Measurements from ENCODE around the gene RNF212.
A peak's percentile ranks its signal among the peaks of the same experiment; 100 is the strongest.

RNF212 gene

DNA sequence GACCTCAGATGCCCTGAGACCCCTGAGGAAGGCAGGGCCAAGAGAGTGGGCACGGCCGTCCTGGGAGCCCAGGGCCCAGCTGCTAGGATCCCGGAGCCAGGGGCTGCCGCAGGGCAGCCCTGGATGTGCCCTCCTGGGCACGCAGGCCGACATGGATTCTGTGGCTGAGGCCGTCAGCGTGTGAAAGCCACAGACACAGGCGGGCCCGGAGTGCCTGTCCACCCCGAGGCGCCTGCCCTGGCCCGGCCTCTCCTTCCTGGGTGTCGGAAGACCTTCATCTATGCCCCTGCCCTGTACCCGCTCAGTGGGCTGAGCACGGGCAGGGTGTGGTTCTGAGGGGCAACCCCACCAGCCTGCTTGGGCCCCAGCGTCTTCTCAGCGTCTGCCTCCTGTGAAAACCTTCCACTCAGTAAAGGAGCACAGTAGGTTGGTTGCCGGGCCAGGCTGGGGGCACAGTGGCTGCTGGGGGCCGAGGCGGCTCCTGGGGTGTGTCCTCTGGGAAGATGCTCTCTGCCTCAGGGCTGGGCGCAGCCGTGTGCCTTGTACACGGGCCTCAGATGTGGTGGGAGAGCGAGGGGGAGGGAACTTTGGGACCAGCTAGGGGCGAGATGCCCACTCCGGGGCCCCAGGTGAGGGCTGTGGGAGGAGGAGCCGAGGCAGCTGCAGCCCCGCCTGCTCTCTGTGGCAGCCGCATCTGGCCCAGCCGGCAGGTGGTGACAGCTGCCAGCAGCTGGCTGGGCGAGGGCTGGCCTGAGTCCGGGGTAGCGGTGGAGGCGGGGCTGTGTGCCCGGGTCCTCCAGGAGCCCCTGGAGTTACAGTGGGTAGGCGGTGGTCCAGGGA is 81.2 kb downstream of the RNF212 start:
- DNase-seq: peak; percentile 80

DNA sequence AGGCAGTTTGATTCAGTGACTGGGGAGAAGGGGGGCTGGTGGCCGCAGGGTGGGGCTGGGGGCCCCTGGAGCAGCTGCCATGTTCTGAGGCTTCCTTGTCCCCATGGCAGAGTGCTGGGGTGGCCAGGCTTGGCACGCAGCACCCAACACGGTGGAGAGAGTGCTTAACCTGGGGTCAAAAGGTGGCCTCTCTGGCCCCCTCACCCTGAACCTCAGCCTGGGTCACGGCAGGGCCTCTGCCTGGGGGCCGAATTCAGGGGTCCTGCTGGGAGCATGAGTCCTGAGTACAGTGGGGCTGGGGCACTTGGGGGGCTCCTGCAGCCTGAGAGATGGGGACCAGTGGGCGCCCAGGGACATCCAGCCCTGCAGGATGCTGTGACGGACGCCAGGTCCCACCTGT is 82.0 kb downstream of the RNF212 start:
- DNase-seq: no peak

DNA sequence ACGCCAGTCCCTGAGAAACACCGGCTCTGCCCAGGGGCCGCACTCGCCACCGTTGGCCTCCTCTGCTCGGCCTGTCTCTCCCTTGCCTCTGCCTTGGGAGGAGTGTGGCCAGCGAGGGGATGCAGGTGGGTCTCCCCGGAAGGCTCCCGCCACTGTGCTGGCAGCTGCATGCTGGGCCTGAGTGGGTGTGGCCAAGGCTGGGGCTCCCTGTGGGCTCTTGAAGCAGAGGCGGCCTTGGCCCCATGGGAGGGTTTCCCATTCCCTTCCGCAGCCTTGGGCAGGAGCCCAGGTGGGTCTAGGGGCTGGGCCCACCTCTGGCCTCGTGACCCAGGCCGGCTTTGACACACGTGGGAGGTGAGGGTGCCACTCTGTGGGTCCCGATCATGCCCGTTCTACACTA is 82.8 kb downstream of the RNF212 start:
- DNase-seq: no peak

DNA sequence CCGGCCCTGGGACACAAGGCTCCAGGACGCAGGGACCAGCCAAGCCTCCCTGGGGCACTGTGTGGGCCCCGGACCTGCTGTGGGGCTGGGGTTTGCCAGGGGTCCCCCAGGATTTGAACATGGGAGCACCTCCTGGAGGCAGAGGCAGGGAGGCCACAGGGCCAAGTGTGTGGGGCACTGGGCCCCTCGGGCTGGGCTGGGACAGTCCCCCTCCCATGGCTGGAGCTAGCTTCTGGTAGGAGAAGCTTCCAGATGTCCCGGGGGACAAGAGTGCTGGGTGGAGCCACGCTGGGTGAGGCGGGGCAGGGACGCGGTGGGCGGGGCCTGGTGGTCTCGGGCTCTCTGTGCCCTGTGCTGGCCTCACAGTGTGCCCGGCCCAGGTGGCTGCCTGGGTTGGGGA is 83.3 kb downstream of the RNF212 start:
- DNase-seq: no peak

GRCh38 chr4:1029529-1029928 is 83.8 kb downstream of the RNF212 start:
- no peak for DNase-seq

GRCh38 chr4:1028574-1029220 is 84.7 kb downstream of the RNF212 start:
- DNase-seq: no peak

GRCh38 chr4:1027915-1028238 is 85.5 kb downstream of the RNF212 start:
- DNase-seq: no peak

DNA sequence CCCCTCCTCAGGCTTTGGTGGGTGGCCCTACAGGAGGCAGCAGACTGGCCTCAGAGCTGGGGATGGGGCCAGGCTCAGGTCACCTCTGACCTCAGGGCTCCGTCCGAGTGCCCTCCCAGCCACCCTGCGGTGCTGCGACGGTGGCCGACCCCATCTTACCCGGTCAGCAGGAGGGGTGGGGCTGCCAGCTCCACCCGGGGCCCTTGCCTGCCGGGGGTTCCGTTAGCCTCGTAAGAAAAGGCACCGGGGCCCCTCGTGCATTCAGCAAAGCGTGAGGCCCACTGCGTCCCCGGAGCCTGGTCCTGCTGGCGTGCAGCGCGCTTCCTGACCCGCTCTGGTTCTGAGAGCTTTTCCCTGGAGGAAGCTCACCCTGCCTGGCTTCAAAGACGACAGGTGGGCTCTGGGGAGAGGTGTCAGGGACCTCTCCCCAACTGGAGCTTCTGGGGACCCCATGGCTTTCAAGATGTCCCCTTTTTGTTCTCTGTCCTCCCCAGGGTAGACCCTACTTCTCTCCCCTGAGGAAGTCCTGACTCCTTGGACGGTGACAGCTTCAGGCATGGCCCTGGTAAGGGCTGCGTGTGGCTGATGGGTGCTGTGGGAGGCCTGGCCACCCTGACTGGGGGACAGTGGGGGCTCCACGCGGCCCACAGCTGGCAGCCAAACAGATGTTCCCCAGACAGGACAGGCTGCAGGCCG is 86.0 kb downstream of the RNF212 start:
- no peak for DNase-seq

GRCh38 chr4:1026115-1026514 is 87.2 kb downstream of the RNF212 start:
- no peak for DNase-seq

- no peak for DNase-seq
These were observed 88.3 kb downstream of the RNF212 start for GRCh38 chr4:1024882-1025545.

DNA sequence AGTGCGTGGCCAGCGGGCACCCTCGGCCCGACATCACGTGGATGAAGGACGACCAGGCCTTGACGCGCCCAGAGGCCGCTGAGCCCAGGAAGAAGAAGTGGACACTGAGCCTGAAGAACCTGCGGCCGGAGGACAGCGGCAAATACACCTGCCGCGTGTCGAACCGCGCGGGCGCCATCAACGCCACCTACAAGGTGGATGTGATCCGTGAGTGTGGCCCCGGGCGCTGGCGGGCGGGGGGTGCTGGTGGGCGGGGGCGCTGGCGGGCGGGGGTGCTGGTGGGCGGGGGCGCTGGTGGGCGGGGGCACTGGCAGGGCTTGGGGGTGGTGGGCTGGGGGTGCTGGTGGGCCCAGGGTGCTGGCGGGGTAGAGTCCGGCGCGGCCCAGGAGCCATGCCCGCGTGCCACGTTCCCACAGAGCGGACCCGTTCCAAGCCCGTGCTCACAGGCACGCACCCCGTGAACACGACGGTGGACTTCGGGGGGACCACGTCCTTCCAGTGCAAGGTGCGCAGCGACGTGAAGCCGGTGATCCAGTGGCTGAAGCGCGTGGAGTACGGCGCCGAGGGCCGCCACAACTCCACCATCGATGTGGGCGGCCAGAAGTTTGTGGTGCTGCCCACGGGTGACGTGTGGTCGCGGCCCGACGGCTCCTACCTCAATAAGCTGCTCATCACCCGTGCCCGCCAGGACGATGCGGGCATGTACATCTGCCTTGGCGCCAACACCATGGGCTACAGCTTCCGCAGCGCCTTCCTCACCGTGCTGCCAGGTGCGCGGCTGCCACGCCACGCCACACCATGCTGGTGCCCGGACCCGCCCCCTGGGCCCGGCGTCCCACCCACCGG is 89.2 kb downstream of the RNF212 start:
- DNase-seq: no peak

- no peak for DNase-seq
These were observed 90.2 kb downstream of the RNF212 start for GRCh38 chr4:1023075-1023640.

GRCh38 chr4:1022739-1023066 is 90.7 kb downstream of the RNF212 start:
- DNase-seq: no peak

DNA sequence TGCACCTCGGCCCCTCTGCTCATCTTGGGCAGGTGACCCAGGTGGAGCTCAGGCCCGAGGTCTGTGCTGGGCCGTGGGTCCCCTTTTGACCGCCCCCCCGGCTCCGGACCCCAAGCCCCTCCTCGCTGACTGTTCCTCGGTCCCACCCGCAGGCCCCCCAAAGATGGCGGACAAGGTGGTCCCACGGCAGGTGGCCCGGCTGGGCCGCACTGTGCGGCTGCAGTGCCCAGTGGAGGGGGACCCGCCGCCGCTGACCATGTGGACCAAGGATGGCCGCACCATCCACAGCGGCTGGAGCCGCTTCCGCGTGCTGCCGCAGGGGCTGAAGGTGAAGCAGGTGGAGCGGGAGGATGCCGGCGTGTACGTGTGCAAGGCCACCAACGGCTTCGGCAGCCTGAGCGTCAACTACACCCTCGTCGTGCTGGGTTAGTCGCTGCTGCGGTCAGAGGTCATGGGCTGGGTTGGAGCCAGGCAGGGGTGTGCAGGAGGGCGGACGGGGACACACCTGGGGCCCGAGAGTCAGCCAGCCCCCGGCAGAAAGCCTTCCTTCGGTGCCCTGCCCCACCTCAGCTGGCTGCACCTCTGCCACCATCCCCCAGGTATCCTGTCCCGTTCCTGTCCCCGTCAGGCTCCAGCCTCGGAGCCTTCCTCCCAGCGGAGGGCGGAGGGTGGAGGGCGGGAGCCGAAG is 91.2 kb downstream of the RNF212 start:
- no peak for DNase-seq
